Measurements from ENCODE around the gene FBXO36.

DNA sequence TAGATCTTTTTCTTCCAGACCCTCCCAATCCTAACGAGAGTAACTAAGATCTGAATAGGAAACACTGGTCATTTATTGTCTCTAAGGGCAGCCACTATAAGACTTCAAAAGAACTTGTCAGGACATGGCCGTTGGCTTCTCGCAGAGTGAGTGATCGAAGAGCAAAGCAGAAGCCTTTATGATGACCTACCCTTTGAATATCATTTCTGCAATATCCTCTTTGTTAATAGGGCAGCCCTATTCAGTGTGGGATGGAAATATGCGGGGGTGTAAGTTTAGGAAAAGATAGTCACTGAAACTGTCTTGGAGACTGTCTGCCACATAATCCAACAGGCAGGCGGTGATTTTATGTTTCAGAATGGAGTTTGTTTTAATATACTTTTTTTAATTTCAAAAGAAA, 70.9 kb downstream of the FBXO36 start:
- TF ChIP-seq, protein P1, sequence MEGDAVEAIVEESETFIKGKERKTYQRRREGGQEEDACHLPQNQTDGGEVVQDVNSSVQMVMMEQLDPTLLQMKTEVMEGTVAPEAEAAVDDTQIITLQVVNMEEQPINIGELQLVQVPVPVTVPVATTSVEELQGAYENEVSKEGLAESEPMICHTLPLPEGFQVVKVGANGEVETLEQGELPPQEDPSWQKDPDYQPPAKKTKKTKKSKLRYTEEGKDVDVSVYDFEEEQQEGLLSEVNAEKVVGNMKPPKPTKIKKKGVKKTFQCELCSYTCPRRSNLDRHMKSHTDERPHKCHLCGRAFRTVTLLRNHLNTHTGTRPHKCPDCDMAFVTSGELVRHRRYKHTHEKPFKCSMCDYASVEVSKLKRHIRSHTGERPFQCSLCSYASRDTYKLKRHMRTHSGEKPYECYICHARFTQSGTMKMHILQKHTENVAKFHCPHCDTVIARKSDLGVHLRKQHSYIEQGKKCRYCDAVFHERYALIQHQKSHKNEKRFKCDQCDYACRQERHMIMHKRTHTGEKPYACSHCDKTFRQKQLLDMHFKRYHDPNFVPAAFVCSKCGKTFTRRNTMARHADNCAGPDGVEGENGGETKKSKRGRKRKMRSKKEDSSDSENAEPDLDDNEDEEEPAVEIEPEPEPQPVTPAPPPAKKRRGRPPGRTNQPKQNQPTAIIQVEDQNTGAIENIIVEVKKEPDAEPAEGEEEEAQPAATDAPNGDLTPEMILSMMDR (IDR thresholded peaks at IDR 0.05): no peak
- TF ChIP-seq POLR2AphosphoS5 (IDR thresholded peaks at IDR 0.05) (no peak), POLR2A (IDR thresholded peaks at IDR 0.05) (no peak)
